PC-9 (cell line): ENCODE results near the gene RASEF. TPM values are rescaled to one million over a fixed set of nuclear protein-coding genes. Genes with fewer than 3 reads are reported as not detected.

Experiments
- BruUV-seq: library from RNA; stranded (reverse); fragments of 400-500 nt; replicated peaks from 2 replicates; lab custom pipeline; 2021; lab: Mats Ljungman, UMichigan
- CTCF ChIA-PET: fragments of 300-600 bp; sonication (Branson Sonifier 250); formaldehyde crosslinking; loops from one replicate; lab custom pipeline; 2022; ENCODE audit warnings: antibody characterized with exemption; lab: Charles Lee
- POLR2A ChIA-PET: fragments of 300-600 bp; sonication (Branson Sonifier 250); formaldehyde crosslinking; loops from one replicate; lab custom pipeline; 2022; ENCODE audit warnings: antibody characterized with exemption; ENCODE audit not compliant: unreplicated experiment; lab: Charles Lee
- DNase-seq, 2 experiments: peaks; one replicate each; pipeline versions ENCODE4 v3.0.0 to v3.0.0-alpha.2; 2015 to 2022; ENCODE audit warnings: mixed read lengths in 1 of 2
- H2AFZ ChIP-seq: fragments of 200-600 bp; sonication (generic); 2 replicates; pipeline ENCODE4 v1.8.1; 2017; ENCODE audit warnings: antibody characterized with exemption
- H3F3A ChIP-seq: fragments of 200-600 bp; sonication (generic); 2 replicates; pipeline ENCODE4 v1.8.1; 2017; ENCODE audit warnings: antibody characterized with exemption, mild to moderate bottlenecking, low read depth; ENCODE audit not compliant: insufficient read depth
- H3K27ac ChIP-seq: fragments of 200-600 bp; sonication (generic); 2 replicates; pipeline ENCODE4 v1.6.1; 2016; ENCODE audit warnings: mixed run types
- H3K27me3 ChIP-seq: fragments of 200-600 bp; sonication (generic); 2 replicates; pipeline ENCODE4 v1.6.1; 2016; ENCODE audit warnings: low read depth, mixed run types; ENCODE audit not compliant: insufficient read depth
- H3K36me3 ChIP-seq: fragments of 200-600 bp; sonication (generic); 2 replicates; pipeline ENCODE4 v1.6.1; 2016; ENCODE audit warnings: low read depth, mixed run types
- H3K4me1 ChIP-seq: fragments of 200-600 bp; sonication (generic); replicated peaks from 2 replicates; pipeline ENCODE4 v1.6.1; 2016; ENCODE audit warnings: mixed run types; ENCODE audit not compliant: insufficient read depth
- H3K4me2 ChIP-seq: fragments of 200-600 bp; sonication (generic); 2 replicates; pipeline ENCODE4 v1.6.1; 2017; ENCODE audit warnings: mixed run types
- H3K4me3 ChIP-seq: fragments of 200-600 bp; sonication (generic); 2 replicates; pipeline ENCODE4 v1.6.1; 2016; ENCODE audit warnings: mixed run types
- H3K79me2 ChIP-seq: fragments of 200-600 bp; sonication (generic); 2 replicates; pipeline ENCODE4 v1.6.1; 2017; ENCODE audit warnings: low read depth, mixed run types
- H3K9me2 ChIP-seq: fragments of 200-600 bp; sonication (generic); 2 replicates; pipeline ENCODE4 v1.8.1; 2017; ENCODE audit warnings: mild to moderate bottlenecking; ENCODE audit not compliant: insufficient read depth
- H3K9me3 ChIP-seq: fragments of 200-600 bp; sonication (generic); 2 replicates; pipeline ENCODE4 v1.8.1; 2016; ENCODE audit warnings: low read depth; ENCODE audit not compliant: insufficient read depth
- H4K20me1 ChIP-seq: fragments of 200-600 bp; sonication (generic); 2 replicates; pipeline ENCODE4 v1.8.1; 2017; ENCODE audit not compliant: insufficient read depth
- CTCF ChIP-seq: fragments of 200-600 bp; sonication (generic); conservative IDR thresholded peaks from 2 replicates; pipeline ENCODE4 v1.6.1; 2017; ENCODE audit warnings: mixed run types, antibody characterized with exemption, mild to moderate bottlenecking, moderate library complexity
- EZH2 ChIP-seq: fragments of 200-600 bp; sonication (generic); IDR thresholded peaks from 2 replicates; pipeline ENCODE4 v1.8.0; 2017; ENCODE audit warnings: antibody characterized with exemption, low read depth
- intact Hi-C: fragments of 100-400 bp; cut with micrococcal nuclease; formaldehyde crosslinking; loops from one replicate; pipeline ENCODE4 v1.10.0; 2022; ENCODE audit not compliant: unreplicated experiment
- total RNA-seq: library from RNA; stranded (reverse); gene quantifications from 2 replicates; pipeline ENCODE4 v1.2.3, GENCODE V29; 2021

RASEF gene
- total RNA-seq, 1 experiment from 2014 or later: 12.8 TPM

- CTCF ChIA-PET: interaction anchor here (0.6 to 0.7 kb wide), 2 partner anchors 187 to 859 kb away, joined by 4 to 8 read pairs; no protein-coding TSS in a partner anchor
- POLR2A ChIA-PET: no interaction called here
- no peaks in the 10 kb centered on the region for H3K9me2 ChIP-seq
- TF ChIP-seq CTCF: no peak
- TF ChIP-seq EZH2: no peak
- no peak overlapping the region for H2AFZ ChIP-seq
- no peaks in the 10 kb centered on the region for H3K36me3 ChIP-seq
- no peak overlapping the region for H3K4me3 ChIP-seq
- H3K79me2 ChIP-seq: no peaks in the 10 kb centered on the region
- DNase-seq: no peak
- H3K9me3 ChIP-seq: no peaks in the 10 kb centered on the region
- no peaks in the 10 kb centered on the region for H4K20me1 ChIP-seq
- no peak overlapping the region for H3K27ac ChIP-seq
- intact Hi-C loops: no loop called here
- no peak overlapping the region for H3K4me2 ChIP-seq
- no peaks in the 10 kb centered on the region for H3K27me3 ChIP-seq
- BruUV-seq: no TSS peak
- no peaks in the 10 kb centered on the region for H3F3A ChIP-seq
- H3K4me1 ChIP-seq: no peaks in the 10 kb centered on the region
These were observed 90.5 kb downstream of the RASEF start for GRCh38 chr9:82972446-82972845.

GRCh38 chr9:82970359-82970758 is 92.6 kb downstream of the RASEF start:
- Histone ChIP-seq H3K27me3 (no peaks in the 10 kb centered on the region), H3K4me1 (no peaks in the 10 kb centered on the region), H4K20me1 (no peaks in the 10 kb centered on the region), H2AFZ (no peak overlapping the region), H3K4me2 (no peak overlapping the region), H3K4me3 (no peak overlapping the region), H3K27ac (no peak overlapping the region), H3K36me3 (no peaks in the 10 kb centered on the region), H3K9me2 (no peaks in the 10 kb centered on the region), H3F3A (no peaks in the 10 kb centered on the region), H3K9me3 (no peaks in the 10 kb centered on the region), H3K79me2 (no peaks in the 10 kb centered on the region)
- BruUV-seq: no TSS peak
- TF ChIP-seq EZH2 (no peak), CTCF (no peak)
- ChIA-PET POLR2A (no interaction called here), CTCF (interaction anchor here (0.6 kb wide), 1 partner anchor 57 kb away, joined by 3 read pairs; no protein-coding TSS in a partner anchor)
- no peak for DNase-seq
- intact Hi-C loops: no loop called here

- H3K9me2 ChIP-seq: no peaks in the 10 kb centered on the region
- H3K4me3 ChIP-seq: no peak overlapping the region
- BruUV-seq: no TSS peak
- no peak overlapping the region for H3K27ac ChIP-seq
- H3K4me2 ChIP-seq: no peak overlapping the region
- no peaks in the 10 kb centered on the region for H4K20me1 ChIP-seq
- ChIA-PET POLR2A (no interaction called here), CTCF (interaction anchor here (0.7 kb wide), 1 partner anchor 65 kb away, joined by 3 read pairs; no protein-coding TSS in a partner anchor)
- H3K9me3 ChIP-seq: no peaks in the 10 kb centered on the region
- no peak overlapping the region for H2AFZ ChIP-seq
- TF ChIP-seq CTCF (no peak), EZH2 (no peak)
- H3K79me2 ChIP-seq: no peaks in the 10 kb centered on the region
- H3K27me3 ChIP-seq: no peaks in the 10 kb centered on the region
- H3K4me1 ChIP-seq: no peaks in the 10 kb centered on the region
- DNase-seq: no peak
- no peaks in the 10 kb centered on the region for H3F3A ChIP-seq
- H3K36me3 ChIP-seq: no peaks in the 10 kb centered on the region
- intact Hi-C loops: loop anchor here (10.0 kb wide), 1 partner anchor 1124 kb away; no protein-coding TSS in a partner anchor
These were observed 93.7 kb downstream of the RASEF start for GRCh38 chr9:82969291-82969690.
